GM19240 (cell line): Measurements from ENCODE around the gene CD151.

Source experiments
- DNase-seq: peaks from one replicate; pipeline ENCODE4 v3.0.0; 2011; ENCODE audit warnings: low spot score; ENCODE audit not compliant: insufficient read length

The CD151 gene

DNA sequence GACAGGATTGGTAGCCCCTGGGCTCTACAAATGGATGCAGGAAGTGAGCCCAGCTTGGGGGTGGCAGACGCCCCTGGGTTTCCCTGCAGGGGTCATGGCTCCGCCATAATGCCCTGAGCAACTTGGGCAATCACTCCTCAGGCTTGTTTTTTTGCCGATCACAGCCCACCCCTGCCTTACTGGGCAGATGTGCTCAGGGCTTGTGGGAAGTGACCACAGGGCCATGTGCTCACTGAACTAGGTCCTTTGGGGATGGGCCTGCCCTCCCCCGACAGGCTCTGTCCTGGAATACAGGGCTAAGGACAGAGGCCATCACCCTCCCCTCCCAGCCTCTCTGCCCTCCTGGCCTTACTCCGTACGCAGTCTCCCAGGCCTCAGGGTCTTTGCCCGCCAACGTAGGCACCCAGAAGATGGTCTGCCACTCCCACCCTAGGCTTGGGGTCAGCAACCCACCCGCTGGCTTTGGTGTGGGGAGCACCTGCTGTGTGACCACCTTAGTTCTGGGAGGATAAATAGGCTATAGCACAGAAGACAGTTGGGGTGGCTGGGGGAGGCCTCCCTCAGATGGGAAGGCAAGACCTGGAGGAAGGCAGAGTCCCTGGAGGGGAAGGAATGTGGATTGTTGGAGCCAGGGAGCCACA is 19.2 kb upstream of the CD151 start:
- no peak for DNase-seq

GRCh38 chr11:815675-816432 is 16.9 kb upstream of the CD151 start:
- no peak for DNase-seq

GRCh38 chr11:816433-816779 is 16.3 kb upstream of the CD151 start:
- DNase-seq, result no peak

- DNase-seq, result no peak
Observed at GRCh38 chr11:818396-819128, 14.2 kb upstream of the CD151 start, which contains the start of gene PNPLA2. Gene PNPLA2, plus strand, starts transcription at chr11:818914. Its CDS starts 805 bp downstream, at chr11:819719.

DNA sequence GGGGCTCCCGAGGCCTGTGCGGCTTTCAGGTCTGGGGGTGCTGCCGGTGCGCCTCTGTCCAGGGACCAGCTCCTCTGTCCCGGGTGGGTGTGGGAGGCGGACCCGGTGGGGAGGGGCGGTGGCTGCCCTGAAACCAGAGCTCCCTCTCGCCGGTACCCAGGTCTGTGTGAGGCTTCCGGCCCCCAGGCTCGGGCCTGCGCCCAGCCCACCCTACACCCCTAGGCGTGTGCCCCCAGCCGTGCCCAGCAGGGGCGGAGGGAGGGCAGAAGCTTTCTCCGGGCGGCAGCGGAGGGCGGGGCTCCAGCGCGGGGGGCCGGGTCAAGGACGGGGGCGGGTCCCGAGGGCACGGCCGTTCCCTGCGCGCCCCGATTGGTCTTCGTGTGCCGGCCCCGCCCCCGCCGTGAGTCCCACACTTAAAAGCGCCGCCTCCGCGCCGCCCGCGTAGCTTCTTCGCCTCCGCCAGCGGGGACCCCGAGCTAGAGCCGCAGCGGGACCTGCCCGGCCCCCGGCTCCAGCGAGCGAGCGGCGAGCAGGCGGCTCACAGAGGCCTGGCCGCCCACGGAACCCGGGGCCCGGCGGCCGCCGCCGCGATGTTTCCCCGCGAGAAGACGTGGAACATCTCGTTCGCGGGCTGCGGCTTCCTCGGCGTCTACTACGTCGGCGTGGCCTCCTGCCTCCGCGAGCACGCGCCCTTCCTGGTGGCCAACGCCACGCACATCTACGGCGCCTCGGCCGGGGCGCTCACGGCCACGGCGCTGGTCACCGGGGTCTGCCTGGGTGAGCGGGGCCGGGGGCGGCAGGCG is 13.4 kb upstream of the CD151 start:
- DNase-seq, result peak; percentile 95

- DNase-seq, result peak; percentile 99
Observed at GRCh38 chr11:819943-820649, 12.7 kb upstream of the CD151 start.

DNA sequence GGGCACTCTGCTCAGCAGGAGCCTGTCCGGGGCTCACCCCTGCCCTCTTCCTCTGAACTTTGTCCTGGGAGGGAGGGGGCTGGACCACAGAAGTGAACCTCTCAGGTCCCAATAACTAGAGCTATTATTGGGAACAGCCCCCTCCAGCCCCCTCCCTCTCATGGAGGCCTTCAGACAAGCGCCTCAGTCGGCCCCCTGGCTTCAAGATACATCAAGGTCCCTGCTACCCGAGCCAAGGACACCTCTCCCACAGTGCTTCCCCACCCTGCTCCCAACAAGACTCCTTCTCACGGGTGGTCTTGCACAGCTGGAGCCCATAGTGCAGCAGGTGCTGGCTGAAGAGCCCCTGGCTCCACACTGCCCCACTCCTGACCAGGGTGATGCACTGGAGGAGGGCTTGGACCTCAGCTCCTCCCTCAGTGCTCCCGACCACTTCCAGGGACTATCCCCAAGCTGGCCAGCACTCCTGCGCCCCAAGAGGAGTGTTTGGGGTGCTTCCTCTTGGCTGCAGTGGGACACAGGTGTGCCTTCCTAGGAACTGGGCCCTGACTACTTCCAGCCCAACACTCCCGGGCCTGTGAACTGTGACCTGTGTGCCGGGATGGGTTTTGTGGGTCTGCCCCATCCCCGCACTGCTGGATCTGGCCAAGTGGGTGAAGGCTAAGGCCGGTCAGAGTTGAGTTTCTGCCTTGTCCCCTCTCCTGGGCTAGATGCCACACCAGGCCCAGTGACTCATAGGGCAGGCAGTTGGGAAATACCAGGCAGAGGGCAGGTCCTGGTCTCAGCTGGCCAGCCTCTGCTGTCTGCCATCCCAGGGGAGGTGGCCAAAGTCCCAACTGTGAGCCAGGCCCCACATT is 11.9 kb upstream of the CD151 start:
- DNase-seq, result no peak

DNA sequence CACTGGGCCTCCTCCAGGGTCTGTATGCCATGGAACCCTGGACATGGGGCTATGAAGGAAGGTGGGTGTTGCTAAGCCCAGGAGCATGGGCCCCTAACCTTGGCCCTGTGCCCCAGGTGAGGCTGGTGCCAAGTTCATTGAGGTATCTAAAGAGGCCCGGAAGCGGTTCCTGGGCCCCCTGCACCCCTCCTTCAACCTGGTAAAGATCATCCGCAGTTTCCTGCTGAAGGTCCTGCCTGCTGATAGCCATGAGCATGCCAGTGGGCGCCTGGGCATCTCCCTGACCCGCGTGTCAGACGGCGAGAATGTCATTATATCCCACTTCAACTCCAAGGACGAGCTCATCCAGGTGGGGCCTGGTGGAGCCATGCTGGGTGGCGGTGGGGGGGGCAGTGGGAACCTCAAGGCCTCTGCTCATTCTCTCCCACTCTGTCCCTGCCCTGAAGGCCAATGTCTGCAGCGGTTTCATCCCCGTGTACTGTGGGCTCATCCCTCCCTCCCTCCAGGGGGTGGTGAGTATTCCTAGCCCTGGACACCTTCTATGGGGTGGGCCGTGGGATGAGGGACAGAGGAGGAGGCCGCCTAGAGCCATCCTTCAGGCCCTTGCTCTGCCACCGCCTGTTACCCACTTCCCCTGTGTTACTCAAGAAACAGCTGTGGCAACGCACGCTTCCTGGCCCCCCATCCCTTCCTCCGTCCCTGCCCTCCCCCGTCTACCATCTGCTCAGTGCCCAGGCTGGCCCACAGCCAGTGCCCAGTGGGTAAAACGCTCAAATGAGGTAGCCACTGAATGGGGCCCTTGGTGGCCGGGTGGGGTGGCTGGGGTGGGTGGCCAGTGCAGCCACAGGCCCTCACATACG is 11.0 kb upstream of the CD151 start:
- DNase-seq, result no peak

GRCh38 chr11:823441-824291 is 9.1 kb upstream of the CD151 start:
- DNase-seq, result no peak

DNA sequence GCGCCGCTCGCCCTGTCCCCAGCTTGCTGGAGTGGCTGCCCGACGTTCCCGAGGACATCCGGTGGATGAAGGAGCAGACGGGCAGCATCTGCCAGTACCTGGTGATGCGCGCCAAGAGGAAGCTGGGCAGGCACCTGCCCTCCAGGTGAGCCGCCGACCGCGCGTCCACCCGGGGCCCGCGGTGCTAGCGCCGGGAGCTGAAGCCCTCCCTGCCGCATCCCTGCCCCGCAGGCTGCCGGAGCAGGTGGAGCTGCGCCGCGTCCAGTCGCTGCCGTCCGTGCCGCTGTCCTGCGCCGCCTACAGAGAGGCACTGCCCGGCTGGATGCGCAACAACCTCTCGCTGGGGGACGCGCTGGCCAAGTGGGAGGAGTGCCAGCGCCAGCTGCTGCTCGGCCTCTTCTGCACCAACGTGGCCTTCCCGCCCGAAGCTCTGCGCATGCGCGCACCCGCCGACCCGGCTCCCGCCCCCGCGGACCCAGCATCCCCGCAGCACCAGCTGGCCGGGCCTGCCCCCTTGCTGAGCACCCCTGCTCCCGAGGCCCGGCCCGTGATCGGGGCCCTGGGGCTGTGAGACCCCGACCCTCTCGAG is 8.4 kb upstream of the CD151 start:
- no peak for DNase-seq

- DNase-seq, result no peak
Observed at GRCh38 chr11:824942-825341, 7.8 kb upstream of the CD151 start.

- DNase-seq, result no peak
Observed at GRCh38 chr11:825366-826226, 7.2 kb upstream of the CD151 start.

GRCh38 chr11:826227-826621 is 6.5 kb upstream of the CD151 start:
- no peak for DNase-seq

GRCh38 chr11:826836-827145 is 6.0 kb upstream of the CD151 start:
- DNase-seq, result no peak

GRCh38 chr11:827146-827896 is 5.4 kb upstream of the CD151 start:
- no peak for DNase-seq

DNA sequence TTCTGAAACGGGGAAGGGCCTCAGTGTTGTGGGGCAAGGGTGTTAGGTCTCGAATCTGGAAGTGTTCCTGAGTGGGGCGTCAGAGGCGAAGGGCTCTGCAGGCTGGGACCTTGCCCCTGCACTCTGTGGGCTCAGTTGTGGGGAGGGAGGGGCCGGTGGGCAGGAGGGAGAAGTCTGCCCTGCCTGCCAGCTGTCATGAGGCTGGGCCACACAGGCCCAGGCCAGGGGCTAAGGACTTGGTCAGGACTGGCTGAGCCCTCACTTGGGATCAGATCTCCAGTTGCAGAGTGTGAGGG is 4.9 kb upstream of the CD151 start, which contains the start of gene CRACR2B:
TSS of gene CRACR2B (plus strand) at position 23 of the 296 bp plus-strand sequence. CDS start 689 bp downstream, outside the sequence.
- no peak for DNase-seq
